ENCODE data around the gene DHX8.

The DHX8 gene

DNA sequence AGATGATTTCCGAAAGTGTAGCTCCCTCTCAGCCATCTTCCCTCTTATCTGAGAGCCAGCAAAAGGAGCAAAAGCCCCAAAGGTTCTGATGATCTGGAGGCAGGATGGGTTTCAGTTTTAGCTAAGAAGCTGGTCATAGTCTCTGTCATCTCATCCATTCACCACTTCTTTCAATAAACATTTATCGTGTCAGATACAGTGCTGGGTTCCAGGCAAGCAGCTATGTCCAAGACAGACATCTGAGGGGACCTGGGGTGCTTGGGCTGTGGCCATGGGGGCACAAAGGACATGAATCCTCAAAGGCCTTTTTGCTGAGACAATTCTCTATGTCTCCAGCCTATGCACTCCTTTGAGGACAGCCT, 63.4 kb downstream of the DHX8 start:
- TF ChIP-seq GATA2 (IDR thresholded peaks at IDR 0.05; ENCODE audit: low read depth, low read length) (no peak), GATA3 (IDR thresholded peaks at IDR 0.05; ENCODE audit: low read depth, low read length) (no peak)

DNA sequence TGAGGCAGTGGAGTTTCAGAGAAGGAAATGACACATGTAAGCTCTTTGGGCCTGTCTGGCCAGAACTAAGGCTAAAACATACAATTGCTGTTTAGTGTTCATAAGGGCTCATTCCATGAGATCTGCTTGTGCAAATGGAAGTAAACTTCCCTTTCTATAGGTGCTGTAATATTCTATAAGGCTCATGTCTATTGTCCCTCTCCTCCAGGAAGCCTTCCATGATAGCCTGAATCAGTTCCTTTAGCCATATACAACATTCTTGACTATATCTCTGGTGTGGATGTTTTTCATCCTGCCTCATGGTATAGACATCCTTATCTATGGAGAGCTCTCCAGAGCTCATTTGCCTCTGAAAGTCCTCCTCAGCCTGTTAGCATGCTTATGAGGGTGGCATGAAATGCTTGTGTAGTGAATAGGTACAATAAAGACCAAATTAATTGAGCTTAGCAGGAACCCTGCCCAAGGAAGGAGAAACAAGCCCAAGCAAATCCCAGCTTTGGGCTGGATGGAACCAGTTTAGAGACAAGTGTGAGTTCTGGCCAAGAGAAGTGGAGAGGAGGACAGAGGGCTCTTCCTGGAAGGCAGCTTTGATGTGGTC, 64.0 kb downstream of the DHX8 start:
- TF ChIP-seq GATA2 (IDR thresholded peaks at IDR 0.05; ENCODE audit: low read depth, low read length) (no peak), GATA3 (IDR thresholded peaks at IDR 0.05; ENCODE audit: low read depth, low read length) (no peak)

DNA sequence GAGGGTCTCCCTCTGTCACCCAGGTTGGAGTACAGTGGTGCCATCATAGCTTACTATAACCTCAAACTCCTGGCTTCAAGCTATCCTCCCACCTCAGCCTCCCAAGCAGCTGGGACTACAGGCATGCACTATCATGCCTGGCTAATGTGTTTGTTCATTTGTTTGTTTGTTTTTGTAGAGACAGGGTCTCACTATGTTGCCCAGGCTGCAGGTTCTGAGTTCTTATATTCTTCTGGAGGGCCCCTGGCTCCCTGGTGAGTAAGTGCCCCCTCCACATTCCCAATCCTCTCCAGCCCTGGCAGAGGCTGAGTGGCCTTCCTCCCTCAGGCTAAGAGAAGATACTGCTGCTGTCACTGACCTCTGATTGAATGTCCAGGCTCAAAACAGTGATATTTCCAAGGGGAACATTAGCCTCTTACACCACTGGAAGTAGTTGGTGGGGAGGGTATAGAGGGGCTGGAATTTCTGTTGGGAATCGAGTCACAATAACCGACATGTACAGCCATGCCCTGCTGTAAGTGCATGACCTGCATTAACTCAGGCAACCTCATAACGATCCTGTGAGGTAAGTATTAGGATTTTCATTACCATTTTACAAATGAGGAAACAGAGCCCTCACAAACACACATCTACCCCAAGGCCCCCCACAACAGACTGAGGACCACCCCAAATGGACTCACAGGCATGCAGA, 65.1 kb downstream of the DHX8 start:
- TF ChIP-seq GATA2 (IDR thresholded peaks at IDR 0.05; ENCODE audit: low read depth, low read length), result no peak
- TF ChIP-seq GATA3 (IDR thresholded peaks at IDR 0.05; ENCODE audit: low read depth, low read length), result no peak

DNA sequence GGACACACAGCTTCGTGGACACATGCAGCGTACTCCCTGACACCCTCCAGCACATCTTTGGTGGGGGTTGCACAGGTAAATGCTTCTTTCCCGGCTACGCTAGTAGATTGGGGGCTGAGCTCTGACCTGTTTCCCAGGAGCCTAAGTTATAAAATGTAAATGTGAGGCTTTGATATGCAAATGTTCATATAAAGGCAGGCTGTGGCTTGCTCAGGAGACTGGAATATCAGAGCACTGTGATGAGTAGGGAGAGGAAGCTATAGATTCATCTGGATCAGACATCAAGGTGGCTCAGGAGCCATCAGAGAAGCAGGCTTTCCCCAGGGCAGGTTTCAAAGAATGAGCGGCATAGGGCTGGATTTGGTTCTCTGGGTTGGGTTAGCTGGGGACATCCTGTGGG, 65.7 kb downstream of the DHX8 start:
- TF ChIP-seq GATA3 (IDR thresholded peaks at IDR 0.05; ENCODE audit: low read depth, low read length) (no peak), GATA2 (IDR thresholded peaks at IDR 0.05; ENCODE audit: low read depth, low read length) (no peak)

DNA sequence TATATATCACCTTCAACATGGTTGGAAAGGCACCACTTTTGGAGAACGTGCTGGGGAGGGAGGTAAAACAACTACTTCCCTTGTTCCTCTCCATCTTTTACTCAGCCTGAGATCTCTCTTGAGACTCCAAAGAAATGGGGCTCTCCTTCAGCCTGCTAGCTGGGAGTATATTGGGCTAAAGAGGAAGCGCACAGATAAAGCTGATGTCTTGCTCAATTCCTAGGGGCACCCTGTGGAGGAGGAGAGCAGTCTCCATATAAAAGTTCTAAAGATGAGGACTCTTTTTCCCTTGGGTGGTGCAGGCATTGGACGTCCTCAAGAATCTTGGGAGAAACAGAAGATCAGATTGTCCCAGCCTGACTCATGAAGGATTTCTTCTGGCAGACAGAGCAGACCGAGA, 67.0 kb downstream of the DHX8 start:
- TF ChIP-seq GATA3 (IDR thresholded peaks at IDR 0.05; ENCODE audit: low read depth, low read length), result no peak
- TF ChIP-seq GATA2 (IDR thresholded peaks at IDR 0.05; ENCODE audit: low read depth, low read length), result no peak

DNA sequence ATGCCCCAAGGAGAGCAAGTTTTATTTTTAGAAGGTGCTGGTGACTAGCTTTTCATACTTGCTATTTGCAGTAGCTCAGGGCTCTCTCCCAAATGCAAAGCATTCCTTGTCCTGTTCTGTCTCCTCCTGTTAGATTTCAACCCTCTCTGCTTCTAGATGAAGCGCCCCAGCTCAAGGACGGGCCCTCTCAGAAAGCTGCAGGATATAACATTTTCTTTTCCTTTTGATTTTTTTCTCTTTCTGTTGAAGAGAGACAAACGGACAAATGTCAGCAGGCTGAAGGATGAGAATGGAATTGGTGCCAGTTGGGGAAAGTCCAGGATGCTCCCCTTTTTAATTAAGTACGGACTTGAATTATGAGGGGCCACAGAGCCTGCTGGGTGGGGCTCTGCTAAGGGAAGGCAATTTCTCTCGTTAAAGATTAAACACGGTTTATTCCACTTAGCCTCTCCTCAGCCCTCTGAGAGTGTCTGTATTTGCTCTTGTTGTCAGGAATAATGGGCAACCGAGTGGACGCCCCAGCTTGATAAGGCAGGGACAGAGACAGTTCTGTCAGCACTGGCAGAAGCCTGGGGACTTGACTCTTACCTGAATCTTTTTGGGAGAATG, 68.6 kb downstream of the DHX8 start:
- TF ChIP-seq GATA3 (IDR thresholded peaks at IDR 0.05; ENCODE audit: low read depth, low read length), result no peak
- TF ChIP-seq GATA2 (IDR thresholded peaks at IDR 0.05; ENCODE audit: low read depth, low read length), result no peak

DNA sequence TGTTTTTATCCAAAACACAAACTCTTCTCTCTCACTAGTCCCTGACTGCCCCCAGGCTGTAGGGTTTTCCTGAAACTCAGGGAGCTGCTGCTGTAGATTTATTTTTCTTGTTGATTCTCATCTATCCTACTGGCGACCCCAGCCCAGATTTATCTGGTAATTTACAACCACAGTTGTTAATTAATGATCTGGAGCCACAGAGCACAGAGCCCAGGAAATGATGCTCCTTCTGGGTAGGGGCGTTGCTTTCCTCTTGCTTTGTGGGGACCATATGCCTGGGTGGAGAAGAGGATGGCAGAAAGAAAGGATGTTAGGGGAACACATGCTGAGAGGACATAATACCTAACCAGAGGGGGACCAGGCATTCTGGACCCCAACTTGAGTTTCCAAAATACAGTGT, 69.8 kb downstream of the DHX8 start:
- TF ChIP-seq GATA3 (IDR thresholded peaks at IDR 0.05; ENCODE audit: low read depth, low read length) (no peak), GATA2 (IDR thresholded peaks at IDR 0.05; ENCODE audit: low read depth, low read length) (no peak)

DNA sequence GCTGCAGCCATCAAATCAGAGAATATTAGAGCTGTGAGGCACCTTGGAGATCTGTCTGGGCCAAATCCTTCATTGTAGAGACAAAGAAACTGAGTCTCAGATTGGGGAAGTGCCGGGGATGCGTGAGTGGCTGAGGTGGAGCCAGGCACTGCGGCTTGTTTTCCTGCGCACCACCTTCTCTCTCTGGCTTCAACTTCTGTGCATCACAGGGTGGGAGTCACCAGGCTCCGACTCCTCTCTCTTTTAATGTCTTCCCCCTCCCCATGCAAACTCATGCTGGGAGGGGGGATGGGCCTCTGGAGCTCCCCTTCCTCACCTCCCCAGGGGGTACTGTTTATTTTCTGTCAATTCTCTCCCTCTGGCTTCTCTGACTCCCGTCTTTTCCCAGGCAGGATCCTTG, 71.1 kb downstream of the DHX8 start:
- no peak for TF ChIP-seq GATA3 (IDR thresholded peaks at IDR 0.05; ENCODE audit: low read depth, low read length)
- TF ChIP-seq GATA2 (IDR thresholded peaks at IDR 0.05; ENCODE audit: low read depth, low read length), result no peak

DNA sequence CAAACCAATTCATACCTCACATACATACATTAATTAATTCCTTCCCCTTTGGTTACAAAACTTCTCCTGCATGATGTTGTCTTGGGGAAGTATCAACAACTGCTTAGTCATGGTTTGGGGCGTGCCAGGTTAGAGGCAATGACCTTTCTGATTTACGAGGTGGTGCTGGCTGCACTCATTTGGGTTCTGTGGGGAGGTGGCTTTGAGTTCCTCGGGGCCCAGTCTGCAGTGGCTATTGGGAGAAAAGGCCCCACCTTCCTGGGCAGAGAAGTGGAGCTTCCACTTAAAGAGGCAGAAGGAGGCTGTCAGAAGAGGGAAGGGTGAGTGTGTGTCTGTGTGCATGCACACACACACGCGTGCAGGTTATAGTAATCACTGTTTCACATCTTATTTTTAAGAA, 72.5 kb downstream of the DHX8 start:
- no peak for TF ChIP-seq GATA2 (IDR thresholded peaks at IDR 0.05; ENCODE audit: low read depth, low read length)
- no peak for TF ChIP-seq GATA3 (IDR thresholded peaks at IDR 0.05; ENCODE audit: low read depth, low read length)

DNA sequence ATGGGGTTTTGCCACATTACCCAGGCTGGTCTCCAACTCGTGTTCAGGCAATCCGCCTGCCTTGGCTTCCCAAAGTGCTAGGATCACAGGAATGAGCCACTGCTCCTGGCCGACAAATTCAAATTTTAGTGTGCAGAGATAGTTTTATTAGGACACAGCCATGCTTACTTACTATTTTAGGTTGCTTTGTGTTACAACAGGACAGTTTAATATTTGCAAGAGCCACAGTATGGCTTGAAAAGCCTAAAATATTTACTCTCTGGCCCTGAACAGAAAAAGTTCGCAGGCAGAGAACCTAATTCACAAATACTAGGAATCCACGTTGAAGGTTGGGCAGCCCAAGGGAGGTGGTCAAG, 75.0 kb downstream of the DHX8 start:
- TF ChIP-seq GATA3 (IDR thresholded peaks at IDR 0.05; ENCODE audit: low read depth, low read length), result no peak

DNA sequence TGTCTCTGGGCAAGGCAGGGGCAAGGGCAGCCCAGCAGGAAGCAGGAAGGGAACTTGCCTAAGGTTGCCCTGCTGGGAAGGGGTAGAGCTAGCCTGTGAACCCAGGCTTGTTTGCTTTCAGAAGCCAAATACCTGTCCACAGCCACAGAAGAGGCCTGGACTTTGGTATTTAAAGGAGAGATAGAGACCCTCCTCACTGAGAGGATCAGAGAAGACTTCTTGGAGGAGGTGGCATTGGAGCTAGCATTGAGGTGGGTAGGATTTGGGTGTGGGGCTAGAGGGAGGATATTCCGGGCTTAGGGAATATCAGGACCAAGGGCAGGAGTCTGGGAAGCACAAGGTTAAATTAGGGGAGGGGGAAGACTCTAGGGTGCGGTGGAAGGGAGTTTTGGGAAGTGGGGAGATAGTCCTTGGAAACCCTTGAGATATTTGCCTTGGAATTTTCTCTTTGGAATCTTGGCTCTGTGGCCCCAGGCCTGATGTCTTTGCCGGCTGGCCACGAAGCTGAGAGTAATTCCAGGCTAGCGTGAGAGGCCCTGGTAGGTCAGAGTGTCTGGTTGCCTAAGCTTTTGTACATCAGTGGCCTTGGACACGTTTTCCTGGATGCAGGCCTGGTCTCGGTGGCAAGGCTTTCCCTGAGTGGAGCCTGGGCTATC, 75.5 kb downstream of the DHX8 start:
- TF ChIP-seq GATA2 (IDR thresholded peaks at IDR 0.05; ENCODE audit: low read depth, low read length), result no peak
- no peak for TF ChIP-seq GATA3 (IDR thresholded peaks at IDR 0.05; ENCODE audit: low read depth, low read length)

DNA sequence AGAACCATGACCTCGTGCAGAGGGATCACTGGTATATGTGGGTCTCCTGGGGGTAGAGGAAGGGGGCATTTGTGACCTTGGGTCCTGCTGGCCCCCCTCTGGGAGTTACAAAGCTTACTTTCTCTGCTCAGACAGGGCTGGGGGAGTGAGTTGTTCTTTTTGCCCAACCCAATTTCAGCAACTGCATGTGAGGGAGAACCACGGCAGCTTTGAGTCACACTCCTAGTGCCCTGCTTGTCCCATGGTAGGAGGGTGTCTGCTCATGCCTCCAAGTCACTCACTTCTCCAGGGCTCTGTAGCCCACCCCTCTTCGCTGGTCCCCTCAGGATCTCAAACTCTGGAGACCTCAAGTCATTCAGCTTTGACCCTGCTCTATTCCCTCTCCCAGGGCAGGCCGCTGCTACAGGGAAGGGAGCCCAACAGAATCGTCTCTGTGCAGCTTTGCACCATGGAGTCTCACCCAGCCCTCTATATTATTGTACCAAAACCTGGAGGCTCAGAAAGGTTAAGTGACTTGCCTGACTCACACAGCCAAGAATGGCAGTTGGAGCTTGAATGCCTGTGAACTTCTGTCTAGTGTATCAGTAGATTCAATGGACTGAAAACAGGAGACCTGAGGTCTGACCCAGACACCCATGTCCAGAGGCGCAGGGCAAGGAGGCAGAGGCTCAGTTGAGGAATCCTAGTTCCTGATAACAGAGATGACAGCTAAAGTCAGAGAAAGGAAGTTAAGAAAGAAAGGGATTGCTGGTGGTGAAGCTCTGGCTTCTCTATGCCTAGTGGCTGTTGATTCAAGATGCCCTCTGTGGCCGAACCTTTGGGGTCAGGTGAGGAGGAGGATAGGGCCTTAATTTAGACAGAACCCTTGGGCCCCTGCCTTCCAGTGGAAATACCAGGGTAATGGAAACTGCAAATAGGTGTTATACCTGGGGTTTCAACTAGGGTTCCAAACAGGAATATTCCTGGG, 77.0 kb downstream of the DHX8 start:
- TF ChIP-seq GATA3 (IDR thresholded peaks at IDR 0.05; ENCODE audit: low read depth, low read length) (no peak), GATA2 (IDR thresholded peaks at IDR 0.05; ENCODE audit: low read depth, low read length) (no peak)

DNA sequence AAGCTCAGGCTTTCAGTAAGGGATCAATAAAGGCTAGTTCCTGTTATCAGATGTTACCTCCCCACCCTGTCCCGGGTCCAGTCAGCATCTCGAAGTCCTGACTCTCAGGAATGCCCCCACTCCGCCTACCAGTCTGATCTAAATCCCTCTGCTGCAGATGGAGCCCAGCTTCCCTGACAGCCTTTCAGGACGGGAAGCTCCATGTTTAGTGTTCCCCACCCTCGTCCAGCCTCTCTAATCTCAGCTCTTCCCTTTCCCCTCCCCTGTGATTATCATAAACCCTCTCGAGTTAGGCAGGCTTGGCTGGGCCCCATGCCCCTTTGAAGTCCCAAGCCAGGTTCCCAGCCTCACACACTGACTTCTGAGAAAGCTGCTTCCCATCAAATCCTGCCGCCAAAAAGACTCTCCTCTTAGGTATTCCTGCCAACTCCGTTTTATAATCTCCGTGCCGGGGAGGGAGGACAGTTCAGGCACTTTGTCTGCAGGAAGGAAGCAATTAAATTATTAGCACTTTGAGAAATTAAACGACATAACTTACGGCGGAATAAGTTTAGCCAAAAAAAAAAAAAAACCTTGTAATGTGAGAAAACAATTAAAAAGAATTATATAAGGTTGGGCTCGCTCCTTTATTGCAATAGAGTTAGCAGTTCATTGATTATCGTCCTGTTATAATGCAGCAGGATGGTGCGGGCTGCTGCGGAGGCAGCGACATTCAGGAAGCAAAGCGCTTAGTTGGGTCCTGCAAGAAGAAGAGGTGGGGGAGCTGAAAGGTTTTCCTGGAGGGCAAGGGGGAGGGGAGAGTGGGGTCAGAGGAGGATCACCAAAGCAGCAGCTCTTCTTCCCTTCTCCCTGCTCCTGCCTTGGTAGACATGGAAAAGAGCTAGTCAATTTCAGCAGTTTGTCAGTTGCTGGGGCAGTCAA, 79.2 kb downstream of the DHX8 start:
- TF ChIP-seq GATA3 (IDR thresholded peaks at IDR 0.05; ENCODE audit: low read depth, low read length), result no peak
- no peak for TF ChIP-seq GATA2 (IDR thresholded peaks at IDR 0.05; ENCODE audit: low read depth, low read length)

All from SH-SY5Y (cell line).